HG03354 (cell line): ENCODE data around the gene MRO.
"Not testable (repeated sequence)": the region's sequence is repeated elsewhere in the genome, so short reads cannot be mapped to it uniquely, and the experiment has no call there.

Source experiments
- ATAC-seq: cut with Tn5 transposase; IDR thresholded peaks from one replicate; pipeline ENCODE4 v1.9.1; 2021; ENCODE audit warnings: mild to moderate bottlenecking; ENCODE audit not compliant: unreplicated experiment, poor library complexity, severe bottlenecking

MRO gene

DNA sequence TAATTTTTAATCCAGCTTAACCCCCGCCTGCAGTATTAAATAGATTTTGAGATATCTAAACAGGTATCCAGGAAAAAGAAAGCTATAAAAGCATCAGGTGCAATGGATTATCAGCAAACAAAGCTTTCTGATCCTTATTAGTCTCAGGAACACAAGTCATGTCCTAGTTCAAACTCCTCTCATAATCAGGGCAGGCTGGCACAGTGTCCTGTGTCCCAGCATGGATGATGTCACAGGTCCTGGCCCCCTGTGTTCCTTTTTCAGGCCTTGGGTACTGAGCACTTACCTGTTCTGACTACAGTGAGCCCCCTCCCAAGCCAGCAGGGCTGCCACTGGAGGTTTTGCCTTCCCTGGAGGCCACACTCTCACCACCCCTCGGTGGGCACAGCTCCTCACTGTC is 19.5 kb upstream of the MRO start:
- no peak for ATAC-seq

DNA sequence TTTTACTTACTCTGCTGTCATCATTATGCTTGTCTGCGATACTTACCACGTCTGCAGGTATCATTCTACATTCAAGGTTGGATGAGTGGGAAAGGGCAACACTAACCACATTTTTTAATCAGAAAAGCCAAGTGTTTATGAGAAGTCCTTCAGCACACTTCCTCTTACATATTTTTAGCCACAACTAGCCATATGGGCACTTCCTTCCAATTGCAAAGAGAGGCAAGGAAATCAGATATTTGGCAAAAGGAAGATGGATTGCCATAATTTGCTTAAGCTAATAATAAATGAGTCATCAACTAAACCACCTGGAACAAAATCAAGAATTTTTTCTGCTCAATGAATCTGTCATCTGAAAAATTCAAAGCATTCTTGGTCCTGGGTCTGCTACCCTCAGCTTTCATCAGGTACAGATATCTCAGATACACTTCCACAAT is 16.7 kb upstream of the MRO start:
- ATAC-seq: peak; percentile 53

DNA sequence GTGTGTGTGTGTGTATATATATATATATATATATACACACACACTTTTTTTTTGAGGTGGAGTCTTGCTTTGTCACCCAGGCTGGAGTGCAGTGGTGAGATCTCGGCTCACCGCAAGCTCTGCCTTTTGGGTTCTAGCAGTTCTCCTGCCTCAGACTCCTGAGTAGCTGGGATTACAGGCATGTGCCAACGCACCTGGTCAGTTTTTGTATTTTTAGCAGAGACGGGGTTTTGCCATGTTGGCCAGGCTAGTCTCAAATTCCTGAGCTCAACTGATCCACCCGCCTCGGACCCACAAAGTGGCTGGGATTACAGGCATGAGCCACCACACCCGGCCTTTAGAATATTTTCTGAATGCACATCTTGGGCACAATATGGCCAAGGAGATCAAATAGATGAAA is 13.7 kb upstream of the MRO start:
- ATAC-seq: not testable (repeated sequence)

DNA sequence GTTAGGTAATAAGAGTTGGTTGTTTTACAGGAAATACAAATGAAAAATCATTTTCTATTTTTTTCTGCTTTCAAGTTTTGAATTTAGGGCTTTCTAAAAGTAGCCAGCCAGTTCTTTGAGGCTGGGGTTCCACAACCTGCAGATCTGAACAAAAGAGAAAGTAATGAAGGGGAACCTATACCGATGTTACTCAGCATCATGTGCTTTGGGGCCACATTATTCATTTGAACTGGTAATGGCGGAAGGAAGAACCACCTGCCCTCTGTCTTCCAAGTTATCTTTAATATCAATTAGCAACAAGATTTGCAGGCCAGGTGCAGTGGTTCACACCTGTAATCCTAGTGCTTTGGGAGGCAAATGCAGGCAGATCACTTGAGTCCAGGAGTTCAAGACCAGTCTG is 12.9 kb upstream of the MRO start:
- ATAC-seq: peak; percentile 57

DNA sequence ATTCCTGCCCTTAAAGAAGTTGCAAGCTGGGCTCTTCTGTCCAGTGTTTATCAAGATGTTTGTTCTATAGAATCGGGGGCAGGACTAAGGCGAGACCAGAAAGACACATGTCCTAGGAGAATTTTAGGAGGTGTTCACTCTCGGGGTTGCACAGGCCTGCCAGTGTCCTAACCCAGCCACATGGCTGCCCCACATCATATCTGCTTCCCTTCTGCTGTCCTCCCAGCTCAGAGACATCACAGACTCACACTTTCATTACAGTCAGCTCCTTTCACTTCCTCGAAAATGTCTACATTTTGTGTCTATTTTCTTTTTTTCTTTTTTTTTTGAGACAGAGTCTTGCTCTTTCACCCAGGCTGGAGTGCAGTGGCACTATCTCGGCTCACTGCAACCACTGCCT is 10.7 kb upstream of the MRO start:
- peak; percentile 66 for ATAC-seq

DNA sequence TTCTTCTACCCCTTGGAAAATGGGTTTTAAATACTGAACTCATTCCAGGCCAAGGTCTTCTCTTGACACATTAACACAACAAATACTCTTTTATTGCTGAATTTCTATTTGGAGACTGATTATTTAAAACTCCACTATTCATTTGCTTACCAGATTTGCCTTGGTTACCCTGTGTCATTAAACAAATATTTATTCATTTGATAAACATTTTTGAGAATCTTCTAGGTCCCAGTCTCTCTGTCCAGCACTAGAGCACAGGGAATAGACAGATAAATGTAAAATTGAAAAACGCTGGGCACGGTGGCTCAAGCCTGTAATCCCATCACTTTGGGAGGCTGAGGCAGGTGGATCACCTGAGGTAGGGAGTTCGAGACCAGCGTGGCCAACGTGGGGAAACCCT is 9.8 kb upstream of the MRO start:
- ATAC-seq: no peak

DNA sequence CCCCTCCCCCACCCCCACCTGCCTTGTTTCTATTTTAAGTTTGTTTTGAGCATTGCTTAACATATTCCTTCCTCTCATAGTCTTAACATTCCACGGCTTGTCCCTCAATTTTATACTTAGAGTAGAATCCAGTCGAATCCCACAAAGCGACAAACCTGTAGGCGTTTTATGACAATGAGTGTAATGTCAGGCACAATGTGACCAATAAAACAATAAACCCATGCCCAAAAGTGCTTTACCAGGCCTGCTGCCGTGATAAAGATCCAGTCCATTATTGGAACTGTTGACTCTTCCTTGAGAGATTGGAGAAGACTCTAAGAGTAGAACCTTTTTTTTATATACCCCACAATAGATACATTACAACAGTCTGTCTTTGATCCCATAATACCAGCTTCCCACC is 6.2 kb upstream of the MRO start:
- no peak for ATAC-seq

DNA sequence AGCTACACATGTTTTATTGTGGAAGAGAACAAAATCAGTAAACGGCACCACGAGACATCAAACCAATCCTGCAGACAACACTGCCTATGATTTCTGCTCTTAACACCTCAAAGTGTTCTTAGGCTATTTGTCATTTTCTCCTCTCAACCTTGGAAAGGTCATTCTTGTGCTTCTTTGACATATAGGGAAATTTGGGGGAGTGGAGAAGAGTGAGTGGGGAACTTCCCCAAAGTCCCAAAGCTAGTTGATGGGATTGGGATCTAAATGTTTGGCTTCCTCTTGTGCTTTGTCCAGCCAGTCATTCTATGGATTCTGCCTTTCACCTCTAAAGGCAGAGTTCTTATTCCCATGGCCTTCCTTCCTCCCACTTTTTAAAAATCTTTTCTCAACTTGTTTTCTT is 5.8 kb upstream of the MRO start:
- no peak for ATAC-seq

DNA sequence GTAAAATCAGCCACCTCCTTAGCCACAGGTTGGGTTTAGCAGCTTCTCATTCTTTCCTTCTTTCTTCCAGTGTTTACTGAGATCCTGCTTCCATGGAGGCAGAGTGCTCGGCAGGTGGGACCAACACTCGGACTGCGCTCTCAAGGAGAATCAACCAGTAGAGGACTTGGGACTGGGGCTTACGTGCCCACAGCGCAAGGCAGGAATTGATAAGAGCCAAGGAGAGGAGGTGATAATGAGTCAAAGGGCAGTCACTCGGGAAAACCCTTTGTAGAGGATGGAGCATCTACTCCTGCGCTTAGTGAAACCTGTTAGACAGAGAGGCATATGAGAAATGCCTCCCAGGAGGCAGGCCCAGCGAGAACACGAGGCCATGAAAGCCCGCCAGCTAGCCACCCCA is 2.9 kb upstream of the MRO start:
- no peak for ATAC-seq

DNA sequence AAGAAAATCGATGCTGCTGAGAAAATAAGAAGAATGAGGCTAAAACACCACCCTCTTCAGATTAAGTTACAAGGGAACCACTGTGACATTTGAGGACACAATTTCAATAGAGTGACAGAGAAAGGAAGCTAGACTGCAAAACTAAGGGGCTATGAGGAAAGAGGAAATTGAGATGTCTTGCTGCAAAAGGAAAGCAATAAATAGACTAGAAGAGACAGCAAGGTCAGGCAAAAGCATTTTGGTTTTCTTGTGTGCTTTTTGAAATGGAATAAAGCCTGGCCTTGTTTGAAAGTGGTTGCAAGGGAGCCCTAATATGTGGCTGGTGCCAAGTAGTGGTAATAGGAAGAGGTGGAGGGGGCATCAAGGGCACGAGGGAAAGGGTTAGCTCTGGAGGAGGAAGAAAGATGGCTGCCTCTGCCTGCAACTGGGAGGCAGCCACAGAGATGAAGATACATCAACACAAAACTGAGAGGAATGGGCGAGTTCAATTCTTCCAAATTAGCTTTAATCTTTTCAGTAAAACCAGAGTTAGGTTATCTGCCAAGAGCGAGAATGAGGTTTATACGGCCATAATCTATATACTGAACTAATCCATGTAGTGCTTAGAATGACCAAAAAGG is 1.2 kb upstream of the MRO start:
- no peak for ATAC-seq

DNA sequence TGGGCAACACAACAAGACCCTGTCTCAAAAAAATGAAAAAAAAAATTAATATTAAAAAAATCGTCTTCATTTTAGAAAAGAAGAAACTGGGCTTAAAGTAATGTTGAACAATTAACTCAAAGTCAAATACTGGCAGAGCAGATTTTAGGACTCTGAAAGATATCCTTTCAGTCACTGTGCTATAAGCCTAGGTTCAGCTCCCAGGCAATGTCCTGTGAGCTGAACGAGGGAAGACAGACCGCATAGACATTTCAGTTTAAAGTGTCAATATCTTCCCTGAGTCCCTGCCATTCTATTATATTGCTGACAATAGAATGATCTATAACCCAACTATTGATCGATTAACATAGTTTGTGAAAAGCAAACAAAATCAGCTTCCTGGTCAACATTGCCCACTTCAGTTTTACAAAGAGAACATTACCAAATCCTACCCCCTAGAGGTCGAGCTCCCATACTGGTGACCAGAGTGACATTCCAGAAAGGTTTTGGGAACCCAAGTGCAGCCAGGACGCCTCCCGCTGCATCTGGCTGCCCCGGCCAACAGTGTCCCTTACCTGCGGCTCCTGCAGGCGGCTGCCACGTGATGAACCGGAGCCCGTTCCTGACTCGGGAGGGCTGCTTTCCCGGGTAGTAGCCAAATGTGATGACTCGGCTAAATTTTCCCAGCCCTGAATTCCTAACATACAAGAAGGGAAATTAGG is 639 bp downstream of the MRO start:
- no peak for ATAC-seq

DNA sequence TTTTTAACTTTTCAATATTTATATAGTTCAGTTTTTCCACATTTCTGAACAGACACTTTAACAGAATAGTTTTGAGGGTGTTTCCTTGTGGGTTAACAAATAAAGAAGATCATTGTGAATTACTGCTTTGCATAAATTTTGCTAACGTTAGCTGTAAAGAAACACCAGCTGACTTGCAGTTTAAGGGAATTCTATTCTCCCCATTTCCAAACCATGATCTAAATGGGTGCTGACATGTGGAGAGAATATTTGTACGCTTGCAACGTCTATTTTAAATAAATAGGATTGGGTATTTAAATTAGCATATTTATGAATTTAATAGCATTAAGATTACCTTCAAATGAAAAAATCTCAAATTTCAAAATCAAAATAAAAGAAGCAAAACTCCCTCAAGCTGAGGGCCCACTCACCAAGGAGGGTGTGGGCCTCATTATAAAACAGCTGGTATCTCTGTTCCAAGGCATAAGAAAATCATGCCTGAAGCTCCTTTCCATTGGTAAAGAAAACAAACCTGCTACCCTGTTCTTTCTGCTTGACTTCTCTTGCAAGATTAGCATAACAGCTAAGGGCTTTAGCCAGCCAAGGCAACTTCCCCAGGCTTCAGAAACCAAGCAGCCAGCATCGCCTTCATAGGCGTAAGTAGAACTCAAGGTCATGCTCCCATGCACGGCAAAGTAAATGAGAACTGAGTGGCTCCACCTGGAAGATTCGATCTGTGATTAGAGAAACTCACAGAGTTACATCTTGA is 3.2 kb downstream of the MRO start:
- ATAC-seq: no peak

DNA sequence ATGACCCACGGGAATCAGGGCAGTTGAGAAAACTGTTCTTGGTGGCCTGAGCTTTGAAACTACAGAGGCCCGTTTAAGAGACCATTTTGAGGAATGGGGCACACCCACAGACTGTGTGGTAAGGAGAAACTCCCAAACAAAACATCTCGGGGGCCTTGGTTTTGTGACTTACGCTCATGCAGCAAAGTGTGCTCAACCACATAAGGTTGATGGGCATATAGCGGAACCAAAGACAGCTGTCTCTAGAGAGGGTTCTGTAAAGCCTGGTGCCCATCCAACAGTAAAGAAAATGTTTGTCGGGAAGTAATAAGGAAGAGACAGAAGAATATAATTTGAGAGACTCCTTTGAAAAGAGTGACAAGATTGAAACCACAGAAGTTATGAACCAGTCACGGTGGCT is 5.4 kb downstream of the MRO start:
- ATAC-seq: no peak

DNA sequence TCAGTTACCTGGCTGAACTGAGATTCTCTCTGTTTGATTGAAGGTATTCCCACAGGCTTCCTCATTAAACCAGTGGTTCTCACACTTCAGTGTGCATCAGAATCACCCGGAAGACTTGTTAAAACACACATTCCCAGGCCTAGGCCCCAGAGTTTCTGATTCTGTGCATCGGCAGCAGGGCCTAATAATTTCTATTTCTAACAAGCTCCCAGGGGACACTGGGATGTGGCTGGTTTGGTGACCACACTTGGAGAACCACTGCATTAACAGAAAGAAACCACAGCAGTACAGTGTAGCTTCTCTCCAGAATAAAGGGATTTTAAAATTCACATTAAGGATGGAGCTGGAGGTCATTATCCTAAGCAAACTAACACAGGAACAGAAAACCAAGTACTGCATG is 6.5 kb downstream of the MRO start:
- ATAC-seq: no peak

DNA sequence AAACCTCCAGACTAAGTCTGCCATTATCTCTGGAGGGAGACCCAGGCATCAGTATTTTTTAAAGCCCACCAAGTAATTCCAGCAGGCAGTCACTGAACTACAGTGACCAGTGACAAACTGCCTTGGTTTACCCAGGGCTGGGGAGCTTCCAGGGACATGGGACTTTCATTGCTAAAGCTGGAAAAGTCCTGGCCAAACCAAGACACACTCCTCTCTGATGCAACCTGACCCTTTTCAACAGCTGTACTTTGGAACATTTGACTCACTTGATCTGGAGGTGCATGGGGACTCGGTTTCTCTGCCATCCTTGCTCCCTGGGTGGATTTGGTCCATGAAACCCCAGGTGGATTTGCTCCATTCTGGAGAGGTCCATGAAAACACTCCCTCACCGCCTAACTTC is 7.0 kb downstream of the MRO start:
- no peak for ATAC-seq

DNA sequence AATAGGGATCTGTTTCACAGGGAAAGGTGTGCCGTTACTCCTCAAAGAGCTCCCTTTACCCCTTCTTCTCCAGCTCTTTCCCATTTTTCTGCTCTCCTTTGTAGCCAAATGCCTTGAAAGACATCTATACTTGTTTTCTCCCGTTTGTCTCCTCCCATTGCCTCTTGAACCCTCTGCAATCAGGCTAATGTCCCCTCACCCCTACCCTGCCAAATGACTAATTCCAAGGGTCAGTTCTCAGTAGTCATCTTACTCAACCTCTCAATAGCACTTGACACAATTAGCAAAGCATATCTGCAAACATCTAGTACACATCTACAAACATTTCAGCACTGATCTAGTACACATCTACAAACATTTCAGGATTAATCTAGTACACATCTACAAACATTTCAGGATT is 12.6 kb downstream of the MRO start:
- no peak for ATAC-seq

DNA sequence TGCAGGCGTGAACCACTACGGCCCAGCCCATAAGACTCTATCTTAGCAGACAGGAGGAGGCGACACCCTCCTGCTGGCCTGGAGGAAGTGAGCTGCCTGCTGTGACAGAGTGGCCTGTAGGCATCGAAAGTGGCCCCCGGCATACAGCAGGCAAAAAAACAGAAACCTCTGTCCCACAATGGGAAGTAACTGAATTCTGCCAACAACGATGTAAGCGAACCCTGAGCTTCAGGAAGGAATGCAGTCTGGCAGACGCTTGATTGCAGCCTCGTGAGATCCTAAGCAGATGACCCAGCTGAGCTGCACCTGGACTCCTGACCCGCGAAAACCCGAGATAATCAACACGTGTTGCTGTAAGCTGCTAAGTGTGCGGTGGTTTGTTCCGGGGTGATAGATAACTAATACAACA is 13.6 kb downstream of the MRO start:
- peak; percentile 78 for ATAC-seq

DNA sequence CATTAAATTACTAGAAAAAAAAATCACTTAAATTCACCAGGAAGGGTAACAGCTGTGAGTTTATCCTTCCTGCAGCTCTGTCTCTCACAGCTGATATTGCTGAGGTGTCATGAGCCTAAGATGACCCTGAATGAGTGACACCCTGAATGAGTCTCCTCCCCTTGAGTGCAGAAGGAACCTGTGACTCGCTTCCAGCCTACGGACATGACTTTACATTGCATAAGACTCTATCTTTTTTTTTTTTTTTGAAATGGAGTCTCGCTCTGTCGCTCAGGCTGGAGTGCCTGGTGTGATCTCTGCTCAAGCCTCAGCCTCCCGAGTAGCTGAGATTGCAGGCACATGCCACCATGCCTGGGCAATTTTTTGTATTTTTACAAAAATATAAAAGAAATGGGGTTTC is 14.1 kb downstream of the MRO start:
- no peak for ATAC-seq

DNA sequence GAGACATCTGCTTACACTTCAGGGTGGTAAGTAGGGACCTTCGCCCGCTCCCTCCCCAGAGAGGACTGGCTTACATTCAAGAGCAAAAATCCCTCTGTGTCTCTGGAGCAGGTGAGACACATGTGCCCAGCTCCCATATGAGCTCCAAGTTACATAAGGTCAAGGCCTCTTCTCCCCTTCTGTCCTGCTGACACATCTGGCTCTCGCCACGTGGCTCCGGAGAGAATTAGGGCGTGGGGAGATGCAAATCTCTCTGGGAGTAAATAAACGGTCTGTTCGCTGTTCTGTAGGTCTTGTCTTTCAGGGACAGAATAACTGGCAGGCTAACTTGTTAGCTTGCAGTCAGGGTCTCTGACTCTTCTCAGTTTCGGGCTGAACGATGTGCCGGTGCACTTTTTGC is 16.2 kb downstream of the MRO start:
- no peak for ATAC-seq

DNA sequence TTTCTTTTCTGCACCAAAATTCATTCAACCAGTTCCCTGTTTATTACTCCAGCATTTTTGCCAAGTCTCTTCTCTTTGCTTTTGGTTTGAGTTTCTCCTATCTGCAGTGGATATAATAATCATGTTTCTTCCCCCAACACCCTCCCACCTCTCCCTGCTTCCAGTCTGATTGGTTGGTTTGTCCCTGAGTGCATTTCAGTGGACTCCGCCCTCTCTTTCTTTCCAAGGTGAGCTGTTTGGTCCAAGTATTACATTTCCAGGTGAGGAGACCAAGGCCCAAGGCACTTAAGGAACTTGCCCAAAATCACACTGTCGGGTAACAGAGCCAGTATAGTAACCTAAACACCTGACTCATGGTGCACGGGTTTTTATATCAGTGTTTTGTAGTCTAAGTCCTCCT is 17.7 kb downstream of the MRO start:
- ATAC-seq: no peak

DNA sequence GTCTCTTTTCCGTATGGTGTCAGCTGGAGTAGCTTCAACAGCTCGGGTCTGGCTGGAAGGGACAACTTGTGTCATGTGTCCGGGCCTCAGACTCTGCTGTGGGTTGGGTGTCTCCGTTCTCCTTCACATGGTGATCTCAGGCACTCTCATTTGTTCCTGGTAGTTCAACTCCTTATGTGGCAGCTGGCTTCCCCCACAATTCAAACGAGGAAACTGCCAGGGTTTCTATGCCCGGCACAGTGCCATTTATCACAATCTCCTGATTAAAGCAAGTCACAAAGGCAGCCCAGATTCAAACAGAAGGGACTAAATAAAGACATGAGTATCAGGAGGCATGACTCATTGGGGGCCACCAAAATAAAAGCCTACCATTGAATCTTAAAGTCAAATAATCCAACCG is 22.7 kb downstream of the MRO start:
- no peak for ATAC-seq
